Body of pancreas (tissue), 4 donors: ENCODE results near the gene SLC22A14.
"Not testable (repeated sequence)": the region's sequence is repeated elsewhere in the genome, so short reads cannot be mapped to it uniquely, and the experiment has no call there.

ENCODE experiments used
- POLR2A ChIP-seq, 3 donors: fragments of 450-650 bp; IDR thresholded peaks; one replicate each; pipeline ENCODE4 v1.6.1; 2016; ENCODE audit warnings: antibody characterized with exemption in 3 of 3, mild to moderate bottlenecking in 2 of 3
- TF ChIP-seq, protein P1 (sequence below), 7 experiments: fragments of 450-650 bp in 4 of 7; fragments of 200-600 bp in 3 of 7; sonication (generic) in 3 of 7; IDR thresholded peaks; one replicate each; pipeline ENCODE4 v1.5.1; 2016 to 2019; ENCODE audit warnings: antibody characterized with exemption in 7 of 7

DNA sequence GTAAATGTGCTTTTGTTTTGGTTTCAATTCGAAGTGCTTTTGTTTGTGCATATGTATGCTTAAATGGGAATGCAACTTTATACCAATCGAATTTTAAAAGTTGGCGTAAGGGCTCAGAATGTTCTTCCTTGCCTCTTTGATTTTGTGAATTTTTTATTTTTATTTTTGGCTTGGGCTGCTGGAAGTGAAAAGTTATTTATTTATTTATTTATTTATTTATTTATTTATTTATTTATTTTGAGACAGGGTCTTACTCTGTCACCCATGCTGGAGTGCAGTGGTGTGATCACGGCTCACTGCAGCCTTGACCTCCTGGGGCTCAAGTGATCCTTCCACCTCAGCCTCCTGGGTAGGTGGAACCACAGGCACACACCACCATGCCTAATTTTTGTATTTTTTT lies 39.3 kb upstream of the SLC22A14 start:
- TF ChIP-seq, protein P1, sequence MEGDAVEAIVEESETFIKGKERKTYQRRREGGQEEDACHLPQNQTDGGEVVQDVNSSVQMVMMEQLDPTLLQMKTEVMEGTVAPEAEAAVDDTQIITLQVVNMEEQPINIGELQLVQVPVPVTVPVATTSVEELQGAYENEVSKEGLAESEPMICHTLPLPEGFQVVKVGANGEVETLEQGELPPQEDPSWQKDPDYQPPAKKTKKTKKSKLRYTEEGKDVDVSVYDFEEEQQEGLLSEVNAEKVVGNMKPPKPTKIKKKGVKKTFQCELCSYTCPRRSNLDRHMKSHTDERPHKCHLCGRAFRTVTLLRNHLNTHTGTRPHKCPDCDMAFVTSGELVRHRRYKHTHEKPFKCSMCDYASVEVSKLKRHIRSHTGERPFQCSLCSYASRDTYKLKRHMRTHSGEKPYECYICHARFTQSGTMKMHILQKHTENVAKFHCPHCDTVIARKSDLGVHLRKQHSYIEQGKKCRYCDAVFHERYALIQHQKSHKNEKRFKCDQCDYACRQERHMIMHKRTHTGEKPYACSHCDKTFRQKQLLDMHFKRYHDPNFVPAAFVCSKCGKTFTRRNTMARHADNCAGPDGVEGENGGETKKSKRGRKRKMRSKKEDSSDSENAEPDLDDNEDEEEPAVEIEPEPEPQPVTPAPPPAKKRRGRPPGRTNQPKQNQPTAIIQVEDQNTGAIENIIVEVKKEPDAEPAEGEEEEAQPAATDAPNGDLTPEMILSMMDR (IDR thresholded peaks at IDR 0.05): not testable (repeated sequence)
- not testable (repeated sequence) for TF ChIP-seq POLR2A (IDR thresholded peaks at IDR 0.05)
